CMK (cell line): ENCODE data around the gene ZNF175.
"Not testable (repeated sequence)": the region's sequence is repeated elsewhere in the genome, so short reads cannot be mapped to it uniquely, and the experiment has no call there.

Experiments
- DNase-seq: peaks from one replicate; pipeline ENCODE4 v3.0.0-alpha.2; 2010; ENCODE audit warnings: low read depth

Gene ZNF175

GRCh38 chr19:51592521-51592920, 21.4 kb downstream of the ZNF175 start:
- no peak for DNase-seq

GRCh38 chr19:51593138-51593890, 22.2 kb downstream of the ZNF175 start:
- no peak for DNase-seq

- peak; percentile 93 for DNase-seq
These were observed 23.1 kb downstream of the ZNF175 start for GRCh38 chr19:51593969-51594773.

- no peak for DNase-seq
These were observed 23.7 kb downstream of the ZNF175 start for GRCh38 chr19:51594774-51595109.

GRCh38 chr19:51595190-51596175, 24.4 kb downstream of the ZNF175 start:
- no peak for DNase-seq

- no peak for DNase-seq
These were observed 27.3 kb downstream of the ZNF175 start for GRCh38 chr19:51598159-51598915.

- no peak for DNase-seq
These were observed 28.0 kb downstream of the ZNF175 start for GRCh38 chr19:51599084-51599483.

- no peak for DNase-seq
These were observed 30.0 kb downstream of the ZNF175 start for GRCh38 chr19:51600940-51601580.

GRCh38 chr19:51602189-51602854, 31.2 kb downstream of the ZNF175 start:
- DNase-seq = no peak

- DNase-seq = no peak
These were observed 36.0 kb downstream of the ZNF175 start for GRCh38 chr19:51607077-51607476.

- DNase-seq = peak; percentile 82
These were observed 37.0 kb downstream of the ZNF175 start for GRCh38 chr19:51607920-51608562.

- no peak for DNase-seq
These were observed 39.5 kb downstream of the ZNF175 start for GRCh38 chr19:51610576-51610975.

GRCh38 chr19:51614789-51615188, 43.7 kb downstream of the ZNF175 start:
- no peak for DNase-seq

GRCh38 chr19:51615991-51616390, 44.9 kb downstream of the ZNF175 start:
- no peak for DNase-seq

- no peak for DNase-seq
These were observed 50.1 kb downstream of the ZNF175 start for GRCh38 chr19:51621178-51621577.

GRCh38 chr19:51626675-51627074, 55.6 kb downstream of the ZNF175 start:
- no peak for DNase-seq

GRCh38 chr19:51627491-51628138, 56.5 kb downstream of the ZNF175 start:
- DNase-seq = no peak

- no peak for DNase-seq
These were observed 57.3 kb downstream of the ZNF175 start for GRCh38 chr19:51628153-51628939.

GRCh38 chr19:51630315-51630714, 59.2 kb downstream of the ZNF175 start, which contains the start of gene SIGLEC5:
TSS of gene SIGLEC5 (minus strand) at chr19:51630401. CDS start at chr19:51630335, 66 bp downstream.
- not testable (repeated sequence) for DNase-seq
